Esophagus squamous epithelium (tissue), 4 donors: Measurements from ENCODE around the gene MTHFR.

Source experiments
- POLR2A ChIP-seq, 4 donors: fragments of 450-650 bp; IDR thresholded peaks; one replicate each; pipeline ENCODE4 v1.6.1; 2017; ENCODE audit warnings: antibody characterized with exemption in 4 of 4, mild to moderate bottlenecking in 4 of 4, moderate library complexity in 3 of 4
- TF ChIP-seq, protein P1 (sequence below), 6 experiments: fragments of 450-650 bp in 4 of 6; fragments of 200-600 bp in 2 of 6; sonication (generic) in 2 of 6; IDR thresholded peaks; one replicate each; pipeline ENCODE4 v1.5.1; 2016 to 2019; ENCODE audit warnings: antibody characterized with exemption in 6 of 6, mild to moderate bottlenecking in 4 of 6, moderate library complexity in 4 of 6

GRCh38 chr1:11805422-11806306 lies at the start of gene MTHFR, which contains the start of gene CLCN6:
- TF ChIP-seq, protein P1, sequence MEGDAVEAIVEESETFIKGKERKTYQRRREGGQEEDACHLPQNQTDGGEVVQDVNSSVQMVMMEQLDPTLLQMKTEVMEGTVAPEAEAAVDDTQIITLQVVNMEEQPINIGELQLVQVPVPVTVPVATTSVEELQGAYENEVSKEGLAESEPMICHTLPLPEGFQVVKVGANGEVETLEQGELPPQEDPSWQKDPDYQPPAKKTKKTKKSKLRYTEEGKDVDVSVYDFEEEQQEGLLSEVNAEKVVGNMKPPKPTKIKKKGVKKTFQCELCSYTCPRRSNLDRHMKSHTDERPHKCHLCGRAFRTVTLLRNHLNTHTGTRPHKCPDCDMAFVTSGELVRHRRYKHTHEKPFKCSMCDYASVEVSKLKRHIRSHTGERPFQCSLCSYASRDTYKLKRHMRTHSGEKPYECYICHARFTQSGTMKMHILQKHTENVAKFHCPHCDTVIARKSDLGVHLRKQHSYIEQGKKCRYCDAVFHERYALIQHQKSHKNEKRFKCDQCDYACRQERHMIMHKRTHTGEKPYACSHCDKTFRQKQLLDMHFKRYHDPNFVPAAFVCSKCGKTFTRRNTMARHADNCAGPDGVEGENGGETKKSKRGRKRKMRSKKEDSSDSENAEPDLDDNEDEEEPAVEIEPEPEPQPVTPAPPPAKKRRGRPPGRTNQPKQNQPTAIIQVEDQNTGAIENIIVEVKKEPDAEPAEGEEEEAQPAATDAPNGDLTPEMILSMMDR (IDR thresholded peaks at IDR 0.05) = no peak
- peak in 2 of 4 donors; percentile 93 to 98 for TF ChIP-seq POLR2A (IDR thresholded peaks at IDR 0.05)
